ENCODE results near the gene NTN1. TPM values are rescaled to one million over a fixed set of nuclear protein-coding genes. Genes with fewer than 3 reads are reported as not detected.

Gene NTN1
- total RNA-seq, 1 donor from 2014 or later, result 0.41 TPM

GRCh38 chr17:9011001-9011400 lies 10.3 kb upstream of the NTN1 start:
- Mint-ChIP-seq H3K27me3 (ENCODE audit: low read depth) (peaks cover 49% of the 10 kb centered on the region), H3K9me3 (no peaks in the 10 kb centered on the region), H3K4me3 (ENCODE audit: low read depth) (no peak overlapping the region), H3K27ac (no peak overlapping the region), H3K4me1 (ENCODE audit: low read depth) (no peaks in the 10 kb centered on the region), H3K36me3 (ENCODE audit: low read depth) (no peaks in the 10 kb centered on the region)
- DNase-seq (ENCODE audit: low spot score), result no peak
- intact Hi-C loops (cut with micrococcal nuclease), result no loop called here

- intact Hi-C loops (cut with micrococcal nuclease), result no loop called here
Observed at GRCh38 chr17:9016941-9017552, 4.3 kb upstream of the NTN1 start.

GRCh38 chr17:9018726-9019125 lies 2.6 kb upstream of the NTN1 start:
- DNase-seq (ENCODE audit: low spot score), result no peak
- Mint-ChIP-seq H3K27me3 (ENCODE audit: low read depth) (peaks cover 36% of the 10 kb centered on the region), H3K27ac (no peak overlapping the region), H3K36me3 (ENCODE audit: low read depth) (peaks cover 2% of the 10 kb centered on the region), H3K4me1 (ENCODE audit: low read depth) (peaks cover 4% of the 10 kb centered on the region), H3K4me3 (ENCODE audit: low read depth) (no peak overlapping the region), H3K9me3 (no peaks in the 10 kb centered on the region)
- intact Hi-C loops (cut with micrococcal nuclease), result no loop called here

More at GRCh38 chr17:9016941-9017552, 4.3 kb upstream of the NTN1 start:
- DNase-seq (ENCODE audit: low spot score), result no peak
- no peaks in the 10 kb centered on the region for H3K4me1 Mint-ChIP-seq (ENCODE audit: low read depth)
- H3K27ac Mint-ChIP-seq, result no peak overlapping the region
- no peaks in the 10 kb centered on the region for H3K36me3 Mint-ChIP-seq (ENCODE audit: low read depth)
- no peaks in the 10 kb centered on the region for H3K9me3 Mint-ChIP-seq
- peaks cover 36% of the 10 kb centered on the region for H3K27me3 Mint-ChIP-seq (ENCODE audit: low read depth)
- H3K4me3 Mint-ChIP-seq (ENCODE audit: low read depth), result no peak overlapping the region

- H3K9me3 Mint-ChIP-seq, result no peaks in the 10 kb centered on the region
- no peak for DNase-seq (ENCODE audit: low spot score)
- intact Hi-C loops (cut with micrococcal nuclease), result no loop called here
- peaks cover 4% of the 10 kb centered on the region for H3K4me1 Mint-ChIP-seq (ENCODE audit: low read depth)
- peaks cover 2% of the 10 kb centered on the region for H3K36me3 Mint-ChIP-seq (ENCODE audit: low read depth)
- H3K27me3 Mint-ChIP-seq (ENCODE audit: low read depth), result peaks cover 48% of the 10 kb centered on the region
- H3K4me3 Mint-ChIP-seq (ENCODE audit: low read depth), result peak overlapping the region; percentile 58
- H3K27ac Mint-ChIP-seq, result no peak overlapping the region
Observed at GRCh38 chr17:9020096-9020823, 1.1 kb upstream of the NTN1 start.

GRCh38 chr17:9020824-9021157 lies 519 bp upstream of the NTN1 start:
- Mint-ChIP-seq H3K9me3 (no peaks in the 10 kb centered on the region), H3K27me3 (ENCODE audit: low read depth) (peaks cover 50% of the 10 kb centered on the region), H3K36me3 (ENCODE audit: low read depth) (peaks cover 2% of the 10 kb centered on the region), H3K4me3 (ENCODE audit: low read depth) (peak overlapping the region; percentile 31), H3K27ac (no peak overlapping the region), H3K4me1 (ENCODE audit: low read depth) (peaks cover 4% of the 10 kb centered on the region)
- intact Hi-C loops (cut with micrococcal nuclease), result no loop called here
- no peak for DNase-seq (ENCODE audit: low spot score)

- DNase-seq (ENCODE audit: low spot score), result no peak
- Mint-ChIP-seq H3K27ac (no peak overlapping the region), H3K27me3 (ENCODE audit: low read depth) (peaks cover 60% of the 10 kb centered on the region), H3K9me3 (no peaks in the 10 kb centered on the region), H3K36me3 (ENCODE audit: low read depth) (peaks cover 2% of the 10 kb centered on the region), H3K4me3 (ENCODE audit: low read depth) (peak overlapping the region; percentile 85), H3K4me1 (ENCODE audit: low read depth) (peaks cover 4% of the 10 kb centered on the region)
- intact Hi-C loops (cut with micrococcal nuclease), result no loop called here
Observed at GRCh38 chr17:9021992-9022572, 772 bp downstream of the NTN1 start.

- peaks cover 60% of the 10 kb centered on the region for H3K27me3 Mint-ChIP-seq (ENCODE audit: low read depth)
- peak overlapping the region; percentile 39 for H3K27ac Mint-ChIP-seq
Observed at GRCh38 chr17:9022573-9023391, 1.5 kb downstream of the NTN1 start.

GRCh38 chr17:9023392-9024218 lies 2.3 kb downstream of the NTN1 start:
- Mint-ChIP-seq H3K36me3 (ENCODE audit: low read depth) (peaks cover 2% of the 10 kb centered on the region), H3K9me3 (no peaks in the 10 kb centered on the region), H3K27me3 (ENCODE audit: low read depth) (peaks cover 61% of the 10 kb centered on the region), H3K4me3 (ENCODE audit: low read depth) (no peak overlapping the region), H3K27ac (no peak overlapping the region), H3K4me1 (ENCODE audit: low read depth) (peaks cover 4% of the 10 kb centered on the region)
- intact Hi-C loops (cut with micrococcal nuclease), result loop anchor here (2.0 kb wide), 1 partner anchor 21 kb away; no protein-coding TSS in a partner anchor
- DNase-seq (ENCODE audit: low spot score), result no peak

More at GRCh38 chr17:9022573-9023391, 1.5 kb downstream of the NTN1 start:
- intact Hi-C loops (cut with micrococcal nuclease), result no loop called here
- H3K36me3 Mint-ChIP-seq (ENCODE audit: low read depth), result peaks cover 2% of the 10 kb centered on the region
- no peak for DNase-seq (ENCODE audit: low spot score)
- H3K9me3 Mint-ChIP-seq, result no peaks in the 10 kb centered on the region
- peaks cover 4% of the 10 kb centered on the region for H3K4me1 Mint-ChIP-seq (ENCODE audit: low read depth)
- peak overlapping the region; percentile 85 for H3K4me3 Mint-ChIP-seq (ENCODE audit: low read depth)

GRCh38 chr17:9024497-9024896 lies 3.2 kb downstream of the NTN1 start:
- H3K9me3 Mint-ChIP-seq, result no peaks in the 10 kb centered on the region
- no peak for DNase-seq (ENCODE audit: low spot score)
- intact Hi-C loops (cut with micrococcal nuclease), result loop anchor here (2.0 kb wide), 1 partner anchor 22 kb away; no protein-coding TSS in a partner anchor
- peaks cover 2% of the 10 kb centered on the region for H3K36me3 Mint-ChIP-seq (ENCODE audit: low read depth)
- no peak overlapping the region for H3K27ac Mint-ChIP-seq
- H3K27me3 Mint-ChIP-seq (ENCODE audit: low read depth), result peaks cover 62% of the 10 kb centered on the region
- peaks cover 4% of the 10 kb centered on the region for H3K4me1 Mint-ChIP-seq (ENCODE audit: low read depth)
- no peak overlapping the region for H3K4me3 Mint-ChIP-seq (ENCODE audit: low read depth)

GRCh38 chr17:9026741-9027140 lies 5.4 kb downstream of the NTN1 start:
- H3K36me3 Mint-ChIP-seq (ENCODE audit: low read depth), result peaks cover 2% of the 10 kb centered on the region
- H3K4me1 Mint-ChIP-seq (ENCODE audit: low read depth), result peaks cover 4% of the 10 kb centered on the region
- intact Hi-C loops (cut with micrococcal nuclease), result no loop called here
- peaks cover 59% of the 10 kb centered on the region for H3K27me3 Mint-ChIP-seq (ENCODE audit: low read depth)
- no peaks in the 10 kb centered on the region for H3K9me3 Mint-ChIP-seq
- no peak for DNase-seq (ENCODE audit: low spot score)
- no peak overlapping the region for H3K4me3 Mint-ChIP-seq (ENCODE audit: low read depth)
- H3K27ac Mint-ChIP-seq, result no peak overlapping the region

GRCh38 chr17:9028202-9028987 lies 7.1 kb downstream of the NTN1 start:
- no peak overlapping the region for H3K4me3 Mint-ChIP-seq (ENCODE audit: low read depth)
- DNase-seq (ENCODE audit: low spot score), result no peak
- no peak overlapping the region for H3K27ac Mint-ChIP-seq
- no peaks in the 10 kb centered on the region for H3K9me3 Mint-ChIP-seq
- peaks cover 52% of the 10 kb centered on the region for H3K27me3 Mint-ChIP-seq (ENCODE audit: low read depth)
- intact Hi-C loops (cut with micrococcal nuclease), result no loop called here
- H3K36me3 Mint-ChIP-seq (ENCODE audit: low read depth), result no peaks in the 10 kb centered on the region
- no peaks in the 10 kb centered on the region for H3K4me1 Mint-ChIP-seq (ENCODE audit: low read depth)
